Vagina (tissue), 2 donors: ENCODE data around the gene DLG2. TPM values are rescaled to one million over a fixed set of nuclear protein-coding genes. Genes with fewer than 3 reads are reported as not detected.
A peak's percentile ranks its signal among the peaks of the same experiment; 100 is the strongest.

Experiments used
- DNase-seq, 2 donors: peaks; one replicate each; pipeline ENCODE4 v3.0.0-alpha.2; 2017; ENCODE audit errors: extremely low spot score in 2 of 2
- H3K27ac ChIP-seq: fragments of 200-600 bp; sonication (generic); one replicate; pipeline ENCODE4 v1.5.1; 2019
- H3K27me3 ChIP-seq: fragments of 200-600 bp; sonication (generic); one replicate; pipeline ENCODE4 v1.5.1; 2019
- H3K36me3 ChIP-seq, 2 donors: fragments of 200-600 bp; sonication (generic); one replicate each; pipeline ENCODE4 v1.5.1; 2017 to 2019
- H3K4me1 ChIP-seq: fragments of 200-600 bp; sonication (generic); one replicate; pipeline ENCODE4 v1.5.1; 2019
- H3K4me3 ChIP-seq, 2 donors: fragments of 200-600 bp; sonication (generic); 1 replicate in 1 of 2; 2 replicates in 1 of 2; pipeline ENCODE4 v1.5.1; 2016 to 2019
- H3K9me3 ChIP-seq: fragments of 200-600 bp; sonication (generic); one replicate; pipeline ENCODE4 v1.5.1; 2019
- POLR2A ChIP-seq, 2 donors: fragments of 450-650 bp; IDR thresholded peaks; one replicate each; pipeline ENCODE4 v1.6.1; 2017; ENCODE audit warnings: antibody characterized with exemption in 2 of 2, mild to moderate bottlenecking in 2 of 2, moderate library complexity in 2 of 2
- POLR2AphosphoS5 ChIP-seq, 2 donors: sonication (generic); formaldehyde crosslinking; IDR thresholded peaks; one replicate each; pipeline ENCODE4 v1.9.0; 2017; ENCODE audit warnings: antibody characterized with exemption in 2 of 2, mild to moderate bottlenecking in 2 of 2, low read depth in 1 of 2; ENCODE audit not compliant: insufficient read depth in 1 of 2
- intact Hi-C: fragments of 100-400 bp; cut with DNase I; formaldehyde crosslinking; loops from one replicate; pipeline ENCODE4 v1.15.1; 2023
- total RNA-seq: library from RNA; depleted of rRNA; stranded (reverse); fragments of >200 nt; gene quantifications from one replicate; pipeline ENCODE4 v1.2.3, GENCODE V29; 2016
- TF ChIP-seq, protein P1 (sequence below), 3 experiments: fragments of 450-650 bp in 2 of 3; fragments of 200-600 bp in 1 of 3; sonication (generic) in 1 of 3; IDR thresholded peaks; one replicate each; pipeline ENCODE4 v1.5.1; 2017 to 2019; ENCODE audit warnings: antibody characterized with exemption in 3 of 3, mild to moderate bottlenecking in 2 of 3, moderate library complexity in 2 of 3

The DLG2 gene
- total RNA-seq, 1 donor from 2014 or later, result 10.1 TPM

DNA sequence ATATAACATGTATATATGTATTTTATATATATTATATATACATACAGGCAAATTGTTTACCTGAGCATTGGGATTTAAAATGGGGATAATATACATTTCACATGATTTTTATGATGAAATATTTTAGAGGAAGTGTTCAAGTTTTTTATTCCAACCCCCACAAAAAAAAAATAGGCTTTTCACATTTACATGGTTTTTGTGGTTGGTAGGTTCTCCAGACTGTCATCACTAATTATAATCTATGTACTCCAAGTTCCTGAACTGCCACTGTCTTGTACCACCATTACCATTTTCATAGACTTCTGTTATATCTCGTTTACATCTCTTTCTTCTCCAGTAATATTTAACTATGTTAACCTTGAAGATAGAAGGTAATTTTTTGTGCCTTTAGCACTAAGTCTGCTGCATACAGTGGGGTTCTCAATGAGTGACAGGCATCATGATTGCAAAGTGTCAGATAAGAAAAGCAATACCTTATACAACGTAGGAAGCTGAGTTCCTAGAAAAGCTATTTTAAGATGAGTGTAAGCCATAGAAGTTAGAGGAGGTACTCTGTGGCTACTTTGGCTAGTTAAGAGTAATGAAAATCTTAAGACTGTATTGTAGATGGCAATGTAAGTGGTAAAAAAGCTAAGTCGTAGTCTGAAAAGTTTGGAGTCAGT, 25.8 kb upstream of the DLG2 start:
- no peaks in the 10 kb centered on the region for H3K27me3 ChIP-seq
- H3K4me3 ChIP-seq, result no peak overlapping the region
- peaks cover 0 to 14% of the 10 kb centered on the region in 2 donors for H3K36me3 ChIP-seq
- no peak overlapping the region for H3K27ac ChIP-seq
- no peaks in the 10 kb centered on the region for H3K9me3 ChIP-seq
- TF ChIP-seq, protein P1, sequence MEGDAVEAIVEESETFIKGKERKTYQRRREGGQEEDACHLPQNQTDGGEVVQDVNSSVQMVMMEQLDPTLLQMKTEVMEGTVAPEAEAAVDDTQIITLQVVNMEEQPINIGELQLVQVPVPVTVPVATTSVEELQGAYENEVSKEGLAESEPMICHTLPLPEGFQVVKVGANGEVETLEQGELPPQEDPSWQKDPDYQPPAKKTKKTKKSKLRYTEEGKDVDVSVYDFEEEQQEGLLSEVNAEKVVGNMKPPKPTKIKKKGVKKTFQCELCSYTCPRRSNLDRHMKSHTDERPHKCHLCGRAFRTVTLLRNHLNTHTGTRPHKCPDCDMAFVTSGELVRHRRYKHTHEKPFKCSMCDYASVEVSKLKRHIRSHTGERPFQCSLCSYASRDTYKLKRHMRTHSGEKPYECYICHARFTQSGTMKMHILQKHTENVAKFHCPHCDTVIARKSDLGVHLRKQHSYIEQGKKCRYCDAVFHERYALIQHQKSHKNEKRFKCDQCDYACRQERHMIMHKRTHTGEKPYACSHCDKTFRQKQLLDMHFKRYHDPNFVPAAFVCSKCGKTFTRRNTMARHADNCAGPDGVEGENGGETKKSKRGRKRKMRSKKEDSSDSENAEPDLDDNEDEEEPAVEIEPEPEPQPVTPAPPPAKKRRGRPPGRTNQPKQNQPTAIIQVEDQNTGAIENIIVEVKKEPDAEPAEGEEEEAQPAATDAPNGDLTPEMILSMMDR (IDR thresholded peaks at IDR 0.05), result no peak
- TF ChIP-seq POLR2A (IDR thresholded peaks at IDR 0.05) (no peak), POLR2AphosphoS5 (IDR thresholded peaks at IDR 0.05; ENCODE audit: insufficient read depth in 1 of 2, low read depth in 1 of 2) (no peak)
- peaks cover 19% of the 10 kb centered on the region for H3K4me1 ChIP-seq
- intact Hi-C loops, result no loop called here
- no peak for DNase-seq

- Histone ChIP-seq H3K4me3 (no peak overlapping the region), H3K36me3 (peaks cover 0 to 9% of the 10 kb centered on the region in 2 donors), H3K9me3 (no peaks in the 10 kb centered on the region), H3K27ac (no peak overlapping the region), H3K4me1 (peaks cover 20% of the 10 kb centered on the region), H3K27me3 (no peaks in the 10 kb centered on the region)
- DNase-seq, result no peak
- TF ChIP-seq, protein P1 (IDR thresholded peaks at IDR 0.05), result no peak
- no peak for TF ChIP-seq POLR2AphosphoS5 (IDR thresholded peaks at IDR 0.05; ENCODE audit: insufficient read depth in 1 of 2, low read depth in 1 of 2)
- TF ChIP-seq POLR2A (IDR thresholded peaks at IDR 0.05), result no peak
- intact Hi-C loops, result no loop called here
Measured at GRCh38 chr11:85651118-85651517, 24.0 kb upstream of the DLG2 start.

DNA sequence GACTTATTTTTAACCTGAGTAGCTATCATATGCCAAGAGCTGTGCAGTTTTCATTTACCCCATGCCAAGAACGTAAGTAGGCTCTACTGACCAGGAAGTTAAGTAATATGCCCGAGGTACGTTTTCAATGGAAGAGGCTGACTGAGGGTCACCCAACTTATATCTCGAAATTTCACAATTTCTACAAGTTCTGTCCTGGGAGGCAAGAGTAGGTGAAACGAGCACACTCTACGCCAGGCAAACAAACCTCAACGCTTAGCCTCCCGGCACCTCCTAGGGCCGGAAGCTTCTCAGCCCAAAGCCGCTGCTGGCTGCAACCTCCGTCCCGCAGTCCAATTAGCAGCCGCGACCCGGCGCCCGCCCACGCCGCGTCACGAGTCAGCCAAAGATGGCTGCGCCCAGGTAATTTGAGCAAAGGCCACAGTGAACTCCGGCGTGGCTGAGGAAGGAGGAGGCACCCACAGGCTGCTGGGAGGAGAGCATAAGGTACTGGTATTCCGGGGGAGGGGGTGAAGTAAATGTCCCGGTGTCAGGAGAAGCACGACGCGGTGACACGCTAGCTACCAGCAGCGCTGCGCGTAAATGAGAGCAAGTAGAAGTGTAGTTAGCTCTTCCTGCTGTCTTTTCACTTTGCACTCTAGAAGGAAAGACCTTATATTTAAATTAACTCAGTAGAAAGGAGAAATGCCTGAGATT, 20.6 kb upstream of the DLG2 start, which contains the start of gene TMEM126A:
Gene TMEM126A (plus strand): TSS at position 364 of the 696 bp plus-strand sequence. CDS start 2,289 bp downstream, outside the sequence.
- peak in 1 of 2 donors; percentile 25 for TF ChIP-seq POLR2A (IDR thresholded peaks at IDR 0.05)
- TF ChIP-seq, protein P1 (IDR thresholded peaks at IDR 0.05), result peak in 1 of 3 experiments; percentile 1
- peak; percentile 85 to 93 for TF ChIP-seq POLR2AphosphoS5 (IDR thresholded peaks at IDR 0.05; ENCODE audit: insufficient read depth in 1 of 2, low read depth in 1 of 2)
- Histone ChIP-seq H3K36me3 (peaks cover 0 to 9% of the 10 kb centered on the region in 2 donors), H3K4me3 (peak within 1 kb of the TSS; percentile 69 to 78), H3K9me3 (no peaks in the 10 kb centered on the region), H3K27ac (peak within 1 kb of the TSS; percentile 69), H3K4me1 (peaks cover 20% of the 10 kb centered on the region), H3K27me3 (no peaks in the 10 kb centered on the region)
- DNase-seq, result no peak
- intact Hi-C loops, result no loop called here

GRCh38 chr11:85647078-85647477, 19.9 kb upstream of the DLG2 start:
- Histone ChIP-seq H3K4me1 (peaks cover 20% of the 10 kb centered on the region), H3K36me3 (peaks cover 0 to 9% of the 10 kb centered on the region in 2 donors), H3K27me3 (no peaks in the 10 kb centered on the region), H3K4me3 (peak overlapping the region; percentile 69 to 78), H3K27ac (peak overlapping the region; percentile 69), H3K9me3 (no peaks in the 10 kb centered on the region)
- intact Hi-C loops, result no loop called here
- TF ChIP-seq POLR2AphosphoS5 (IDR thresholded peaks at IDR 0.05; ENCODE audit: insufficient read depth in 1 of 2, low read depth in 1 of 2), result no peak
- TF ChIP-seq POLR2A (IDR thresholded peaks at IDR 0.05), result no peak
- TF ChIP-seq, protein P1 (IDR thresholded peaks at IDR 0.05), result no peak
- no peak for DNase-seq
